ENCODE results near the gene LAD1. TPM values are rescaled to one million over a fixed set of nuclear protein-coding genes. Genes with fewer than 3 reads are reported as not detected.

Gene LAD1
- total and polyA plus RNA-seq, 2 donors (not counting 1 experiment from before 2014, with no cell fraction given), result 0.10 TPM; not detected in 1

- no peak for DNase-seq
- H3K27me3 Mint-ChIP-seq, result peaks cover 29% of the 10 kb centered on the region
These were observed 12.9 kb downstream of the LAD1 start for GRCh38 chr1:201386208-201386607.

GRCh38 chr1:201385299-201385891 is 13.7 kb downstream of the LAD1 start:
- no peaks in the 10 kb centered on the region for H3K79me2 ChIP-seq (ENCODE audit: control insufficient read depth, insufficient read depth, low read length)
- H3K27ac Mint-ChIP-seq, result no peak overlapping the region
- H3K36me3 ChIP-seq (replicated peaks in 1 of 2; ENCODE audit: control extremely low read depth in 1 of 2, control insufficient read depth in 1 of 2, extremely low read depth in 1 of 2, insufficient read depth in 2 of 2, low read length in 1 of 2), result no peaks in the 10 kb centered on the region
- CTCF ChIA-PET, result interaction anchor here (1.0 kb wide), 1 partner anchor 24 kb away, joined by 3 read pairs; no protein-coding TSS in a partner anchor
- no peak overlapping the region for H3K4me2 ChIP-seq (replicated peaks; ENCODE audit: low read depth, low read length, poor library complexity, severe bottlenecking)
- no peak overlapping the region for H3K4me3 ChIP-seq (ENCODE audit: control extremely low read depth in 1 of 5, extremely low read depth in 1 of 5, insufficient read depth in 1 of 5, low read depth in 2 of 5, low read length in 4 of 5)
- POLR2A ChIA-PET, result no interaction called here
- H3K27me3 Mint-ChIP-seq, result peaks cover 31% of the 10 kb centered on the region
- no peaks in the 10 kb centered on the region for H4K20me1 ChIP-seq (ENCODE audit: control insufficient read depth, insufficient read depth, low read length, poor library complexity, severe bottlenecking)
- peak; percentile 39 for ATAC-seq (ENCODE audit: low read depth)
- peaks cover 0 to 14% (median 0%) of the 10 kb centered on the region in 4 experiments for H3K27me3 ChIP-seq (replicated peaks in 1 of 4; ENCODE audit: control extremely low read depth in 1 of 4, control insufficient read depth in 3 of 4, insufficient read depth in 4 of 4, low read length in 3 of 4)
- no peaks in the 10 kb centered on the region for H3K4me1 ChIP-seq (ENCODE audit: control insufficient read depth in 2 of 2, insufficient read depth in 2 of 2, low read length in 2 of 2)
- H3K4me3 Mint-ChIP-seq, result no peak overlapping the region
- WGBS (ENCODE audit: insufficient coverage), result 80% methylated on average over 4 of the region's 8 CpGs
- no peaks in the 10 kb centered on the region for H3K9me3 ChIP-seq (ENCODE audit: control extremely low read depth in 1 of 3, control insufficient read depth in 2 of 3, insufficient read depth in 1 of 3, low read length in 2 of 3)
- no peak overlapping the region for H2AFZ ChIP-seq (ENCODE audit: insufficient read depth, low read depth, low read length, poor library complexity, severe bottlenecking)
- no peaks in the 10 kb centered on the region for H3K4me1 Mint-ChIP-seq
- H3K27ac ChIP-seq (ENCODE audit: low read length in 2 of 2), result no peak overlapping the region
- intact Hi-C loops (cut with micrococcal nuclease), result no loop called here
- DNase-seq, result peak; percentile 25
- H3K9me3 Mint-ChIP-seq (ENCODE audit: insufficient read depth), result no peaks in the 10 kb centered on the region
- H3K9ac ChIP-seq (ENCODE audit: low read length), result no peak overlapping the region
- TF ChIP-seq, protein P1, sequence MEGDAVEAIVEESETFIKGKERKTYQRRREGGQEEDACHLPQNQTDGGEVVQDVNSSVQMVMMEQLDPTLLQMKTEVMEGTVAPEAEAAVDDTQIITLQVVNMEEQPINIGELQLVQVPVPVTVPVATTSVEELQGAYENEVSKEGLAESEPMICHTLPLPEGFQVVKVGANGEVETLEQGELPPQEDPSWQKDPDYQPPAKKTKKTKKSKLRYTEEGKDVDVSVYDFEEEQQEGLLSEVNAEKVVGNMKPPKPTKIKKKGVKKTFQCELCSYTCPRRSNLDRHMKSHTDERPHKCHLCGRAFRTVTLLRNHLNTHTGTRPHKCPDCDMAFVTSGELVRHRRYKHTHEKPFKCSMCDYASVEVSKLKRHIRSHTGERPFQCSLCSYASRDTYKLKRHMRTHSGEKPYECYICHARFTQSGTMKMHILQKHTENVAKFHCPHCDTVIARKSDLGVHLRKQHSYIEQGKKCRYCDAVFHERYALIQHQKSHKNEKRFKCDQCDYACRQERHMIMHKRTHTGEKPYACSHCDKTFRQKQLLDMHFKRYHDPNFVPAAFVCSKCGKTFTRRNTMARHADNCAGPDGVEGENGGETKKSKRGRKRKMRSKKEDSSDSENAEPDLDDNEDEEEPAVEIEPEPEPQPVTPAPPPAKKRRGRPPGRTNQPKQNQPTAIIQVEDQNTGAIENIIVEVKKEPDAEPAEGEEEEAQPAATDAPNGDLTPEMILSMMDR (IDR thresholded peaks at IDR 0.05), result peak; percentile 59
- no peak for TF ChIP-seq EZH2 (IDR thresholded peaks at IDR 0.05; ENCODE audit: borderline replicate concordance, insufficient read depth, low read depth, low read length, poor library complexity, severe bottlenecking)

More at GRCh38 chr1:201386208-201386607, 12.9 kb downstream of the LAD1 start:
- H3K4me3 ChIP-seq (ENCODE audit: control extremely low read depth in 1 of 5, extremely low read depth in 1 of 5, insufficient read depth in 1 of 5, low read depth in 2 of 5, low read length in 4 of 5), result no peak overlapping the region
- H2AFZ ChIP-seq (ENCODE audit: insufficient read depth, low read depth, low read length, poor library complexity, severe bottlenecking), result no peak overlapping the region
- Mint-ChIP-seq H3K27ac (no peak overlapping the region), H3K4me1 (no peaks in the 10 kb centered on the region), H3K4me3 (no peak overlapping the region), H3K9me3 (ENCODE audit: insufficient read depth) (no peaks in the 10 kb centered on the region)
- WGBS (ENCODE audit: insufficient coverage), result 85% methylated on average over 8 of the region's 8 CpGs
- CTCF ChIA-PET, result no interaction called here
- no peak overlapping the region for H3K9ac ChIP-seq (ENCODE audit: low read length)
- no peak for ATAC-seq (ENCODE audit: low read depth)
- H3K4me1 ChIP-seq (ENCODE audit: control insufficient read depth in 2 of 2, insufficient read depth in 2 of 2, low read length in 2 of 2), result no peaks in the 10 kb centered on the region
- no peaks in the 10 kb centered on the region for H3K36me3 ChIP-seq (replicated peaks in 1 of 2; ENCODE audit: control extremely low read depth in 1 of 2, control insufficient read depth in 1 of 2, extremely low read depth in 1 of 2, insufficient read depth in 2 of 2, low read length in 1 of 2)
- POLR2A ChIA-PET, result no interaction called here
- H3K79me2 ChIP-seq (ENCODE audit: control insufficient read depth, insufficient read depth, low read length), result no peaks in the 10 kb centered on the region
- H3K9me3 ChIP-seq (ENCODE audit: control extremely low read depth in 1 of 3, control insufficient read depth in 2 of 3, insufficient read depth in 1 of 3, low read length in 2 of 3), result no peaks in the 10 kb centered on the region
- intact Hi-C loops (cut with micrococcal nuclease), result no loop called here
- H4K20me1 ChIP-seq (ENCODE audit: control insufficient read depth, insufficient read depth, low read length, poor library complexity, severe bottlenecking), result no peaks in the 10 kb centered on the region
- no peak for TF ChIP-seq EZH2 (IDR thresholded peaks at IDR 0.05; ENCODE audit: borderline replicate concordance, insufficient read depth, low read depth, low read length, poor library complexity, severe bottlenecking)
- TF ChIP-seq, protein P1 (IDR thresholded peaks at IDR 0.05), result no peak
- no peak overlapping the region for H3K27ac ChIP-seq (ENCODE audit: low read length in 2 of 2)
- no peak overlapping the region for H3K4me2 ChIP-seq (replicated peaks; ENCODE audit: low read depth, low read length, poor library complexity, severe bottlenecking)
- peaks cover 0 to 14% (median 0%) of the 10 kb centered on the region in 4 experiments for H3K27me3 ChIP-seq (replicated peaks in 1 of 4; ENCODE audit: control extremely low read depth in 1 of 4, control insufficient read depth in 3 of 4, insufficient read depth in 4 of 4, low read length in 3 of 4)

All from B cell (primary cell).